HG03139 (cell line): ENCODE results near the gene NPC1L1.

Experiments
- ATAC-seq: cut with Tn5 transposase; IDR thresholded peaks from one replicate; pipeline ENCODE4 v1.9.1; 2021; ENCODE audit not compliant: unreplicated experiment

NPC1L1 gene

GRCh38 chr7:44536090-44536489 lies 5.0 kb downstream of the NPC1L1 start:
- no peak for ATAC-seq

- ATAC-seq = no peak
Measured at GRCh38 chr7:44535348-44536064, 5.6 kb downstream of the NPC1L1 start.

- ATAC-seq = no peak
Measured at GRCh38 chr7:44534501-44534900, 6.6 kb downstream of the NPC1L1 start.

GRCh38 chr7:44534087-44534486 lies 7.0 kb downstream of the NPC1L1 start:
- no peak for ATAC-seq

GRCh38 chr7:44533301-44534055 lies 7.7 kb downstream of the NPC1L1 start:
- no peak for ATAC-seq

- ATAC-seq = no peak
Measured at GRCh38 chr7:44531421-44532380, 9.4 kb downstream of the NPC1L1 start.

GRCh38 chr7:44530990-44531389 lies 10.1 kb downstream of the NPC1L1 start:
- no peak for ATAC-seq

GRCh38 chr7:44524811-44525388 lies 16.2 kb downstream of the NPC1L1 start:
- ATAC-seq = no peak

GRCh38 chr7:44522315-44522714 lies 18.8 kb downstream of the NPC1L1 start:
- no peak for ATAC-seq

GRCh38 chr7:44521347-44522095 lies 19.6 kb downstream of the NPC1L1 start:
- ATAC-seq = no peak

GRCh38 chr7:44520574-44520973 lies 20.6 kb downstream of the NPC1L1 start:
- ATAC-seq = no peak

GRCh38 chr7:44519546-44519945 lies 21.6 kb downstream of the NPC1L1 start:
- no peak for ATAC-seq

GRCh38 chr7:44518761-44519160 lies 22.4 kb downstream of the NPC1L1 start:
- no peak for ATAC-seq

GRCh38 chr7:44517175-44517574 lies 24.0 kb downstream of the NPC1L1 start:
- ATAC-seq = no peak

- ATAC-seq = no peak
Measured at GRCh38 chr7:44515590-44516268, 25.4 kb downstream of the NPC1L1 start.

- ATAC-seq = no peak
Measured at GRCh38 chr7:44512736-44513135, 28.4 kb downstream of the NPC1L1 start.

- ATAC-seq = no peak
Measured at GRCh38 chr7:44511863-44512468, 29.2 kb downstream of the NPC1L1 start.

- no peak for ATAC-seq
Measured at GRCh38 chr7:44511236-44511635, 29.9 kb downstream of the NPC1L1 start.

GRCh38 chr7:44508328-44509030 lies 32.7 kb downstream of the NPC1L1 start:
- no peak for ATAC-seq
